Measurements from ENCODE around the gene SYNE4. TPM values are rescaled to one million over a fixed set of nuclear protein-coding genes. Genes with fewer than 3 reads are reported as not detected.

Gene SYNE4
- total RNA-seq, 1 experiment from 2014 or later, result 19.7 TPM

GRCh38 chr19:36019061-36019670 is 10.6 kb upstream of the SYNE4 start:
- DNase-seq, result no peak
- Mint-ChIP-seq H3K36me3 (ENCODE audit: insufficient read depth, unreplicated experiment) (peaks cover 26% of the 10 kb centered on the region), H3K4me3 (ENCODE audit: low read depth, unreplicated experiment) (no peak overlapping the region), H3K9me3 (ENCODE audit: low read depth, unreplicated experiment) (no peaks in the 10 kb centered on the region), H3K4me1 (ENCODE audit: low read depth, unreplicated experiment) (peaks cover 21% of the 10 kb centered on the region), H3K27ac (ENCODE audit: unreplicated experiment) (no peak overlapping the region), H3K27me3 (ENCODE audit: unreplicated experiment) (no peaks in the 10 kb centered on the region)
- CTCF ChIA-PET, result no interaction called here
- intact Hi-C loops (cut with micrococcal nuclease; ENCODE audit: unreplicated experiment), result no loop called here
- no TSS peak for BruUV-seq (replicated peaks)
- TF ChIP-seq CTCF (IDR thresholded peaks at IDR 0.05; ENCODE audit: unreplicated experiment), result no peak

- H3K36me3 Mint-ChIP-seq (ENCODE audit: insufficient read depth, unreplicated experiment), result peaks cover 30% of the 10 kb centered on the region
- CTCF ChIA-PET, result interaction anchor here (0.6 to 1.1 kb wide), 10 partner anchors 13 to 739 kb away, joined by 3 to 7 read pairs (median 4); partner anchors contain the start of genes POLR2I, SDHAF1 and THAP8
- peak within 1 kb of the TSS; percentile 81 for H3K27ac Mint-ChIP-seq (ENCODE audit: unreplicated experiment)
- intact Hi-C loops (cut with micrococcal nuclease; ENCODE audit: unreplicated experiment), result loop anchor here (5.0 kb wide), 1 partner anchor 38 kb away; the partner anchor contains the start of genes THAP8 and WDR62
- peak; percentile 100 for DNase-seq
- H3K4me1 Mint-ChIP-seq (ENCODE audit: low read depth, unreplicated experiment), result peaks cover 39% of the 10 kb centered on the region
- H3K4me3 Mint-ChIP-seq (ENCODE audit: low read depth, unreplicated experiment), result peak within 1 kb of the TSS; percentile 89
- no peaks in the 10 kb centered on the region for H3K9me3 Mint-ChIP-seq (ENCODE audit: low read depth, unreplicated experiment)
- no peak for TF ChIP-seq CTCF (IDR thresholded peaks at IDR 0.05; ENCODE audit: unreplicated experiment)
- H3K27me3 Mint-ChIP-seq (ENCODE audit: unreplicated experiment), result no peaks in the 10 kb centered on the region
- BruUV-seq (replicated peaks), result TSS peak; percentile 74
Observed at GRCh38 chr19:36014012-36014924, 5.7 kb upstream of the SYNE4 start, which contains the start of gene ALKBH6. ALKBH6 (minus strand) TSS chr19:36014213; CDS start chr19:36013397, 816 bp downstream.

- peaks cover 34% of the 10 kb centered on the region for H3K36me3 Mint-ChIP-seq (ENCODE audit: insufficient read depth, unreplicated experiment)
- peak overlapping the region; percentile 81 for H3K27ac Mint-ChIP-seq (ENCODE audit: unreplicated experiment)
- intact Hi-C loops (cut with micrococcal nuclease; ENCODE audit: unreplicated experiment), result loop anchor here (5.0 kb wide), 1 partner anchor 39 kb away; the partner anchor contains the start of genes THAP8 and WDR62
- CTCF ChIA-PET, result interaction anchor here (0.5 to 1.1 kb wide), 10 partner anchors 12 to 582 kb away, joined by 3 to 7 read pairs (median 4); partner anchors contain the start of genes POLR2I, SDHAF1 and THAP8
- no peak for DNase-seq
- H3K27me3 Mint-ChIP-seq (ENCODE audit: unreplicated experiment), result no peaks in the 10 kb centered on the region
- H3K4me3 Mint-ChIP-seq (ENCODE audit: low read depth, unreplicated experiment), result peak overlapping the region; percentile 89
- peaks cover 47% of the 10 kb centered on the region for H3K4me1 Mint-ChIP-seq (ENCODE audit: low read depth, unreplicated experiment)
- no TSS peak for BruUV-seq (replicated peaks)
- no peak for TF ChIP-seq CTCF (IDR thresholded peaks at IDR 0.05; ENCODE audit: unreplicated experiment)
- H3K9me3 Mint-ChIP-seq (ENCODE audit: low read depth, unreplicated experiment), result no peaks in the 10 kb centered on the region
Observed at GRCh38 chr19:36013280-36014011, 4.8 kb upstream of the SYNE4 start.

- Mint-ChIP-seq H3K27me3 (ENCODE audit: unreplicated experiment) (no peaks in the 10 kb centered on the region), H3K4me1 (ENCODE audit: low read depth, unreplicated experiment) (peaks cover 39% of the 10 kb centered on the region), H3K27ac (ENCODE audit: unreplicated experiment) (no peak overlapping the region), H3K36me3 (ENCODE audit: insufficient read depth, unreplicated experiment) (peaks cover 55% of the 10 kb centered on the region), H3K9me3 (ENCODE audit: low read depth, unreplicated experiment) (no peaks in the 10 kb centered on the region), H3K4me3 (ENCODE audit: low read depth, unreplicated experiment) (no peak overlapping the region)
- TF ChIP-seq CTCF (IDR thresholded peaks at IDR 0.05; ENCODE audit: unreplicated experiment), result no peak
- no TSS peak for BruUV-seq (replicated peaks)
- no peak for DNase-seq
- CTCF ChIA-PET, result no interaction called here
- intact Hi-C loops (cut with micrococcal nuclease; ENCODE audit: unreplicated experiment), result loop anchor here (5.0 kb wide), 1 partner anchor 42 kb away; the partner anchor contains the start of genes THAP8 and WDR62
Observed at GRCh38 chr19:36010402-36010801, 1.8 kb upstream of the SYNE4 start.
